HepG2 (cell line): ENCODE results near the gene SEZ6. TPM values are rescaled to one million over a fixed set of nuclear protein-coding genes. Genes with fewer than 3 reads are reported as not detected.

Source experiments
- ATAC-seq: fragments of 200-7000 bp; cut with Tn5 transposase; 3 replicates; pipeline ENCODE4 v1.9.1; 2020; ENCODE audit warnings: mild to moderate bottlenecking, moderate library complexity
- BruUV-seq: library from RNA; stranded (reverse); fragments of 400-500 nt; replicated peaks from 2 replicates; lab custom pipeline; 2021; lab: Mats Ljungman, UMichigan
- CTCF ChIA-PET: fragments of 300-600 bp; formaldehyde crosslinking; extraction: SDS; loops from one replicate; lab custom pipeline; 2021; ENCODE audit warnings: low total read pairs, inconsistent platforms, low intra/inter-chr PET ratio; lab: Yijun Ruan, JAX
- POLR2A ChIA-PET: fragments of 350-600 bp; sonication (Branson Sonifier 250); formaldehyde crosslinking; loops from one replicate; lab custom pipeline; 2020; ENCODE audit warnings: antibody characterized with exemption, inconsistent platforms; lab: Yijun Ruan, JAX
- DNase-seq: peaks from one replicate; pipeline ENCODE4 v3.0.0-alpha.2; 2015; ENCODE audit warnings: low spot score
- FAIRE-seq: peaks from 3 replicates; lab custom pipeline; 2011; peaks lifted over from hg19 to GRCh38; lab: Jason Lieb, UNC
- H2AFZ ChIP-seq: one replicate; pipeline ENCODE4 v1.6.1; 2011; ENCODE audit warnings: low read length, inconsistent platforms
- H3K27ac ChIP-seq: fragments of 300-600 bp; 3 replicates; pipeline ENCODE4 v1.8.0; 2011; ENCODE audit warnings: mixed run types, mild to moderate bottlenecking, mixed read lengths, low read length, inconsistent platforms; ENCODE audit not compliant: insufficient read depth; ENCODE audit errors: extremely low read length
- H3K27me3 ChIP-seq, 2 experiments: fragments of 200-600 bp in 1 of 2; 2 replicates in 1 of 2; 3 replicates in 1 of 2; pipeline versions ENCODE4 v1.6.0 to v1.8.0; 2011; ENCODE audit warnings: low read length in 2 of 2, mild to moderate bottlenecking in 2 of 2, moderate library complexity in 2 of 2, inconsistent platforms in 1 of 2; ENCODE audit not compliant: insufficient read depth in 2 of 2, control insufficient read depth in 1 of 2
- H3K36me3 ChIP-seq, 2 experiments: fragments of 200-600 bp in 1 of 2; replicated peaks in 1 of 2; 2 replicates in 1 of 2; 3 replicates in 1 of 2; pipeline versions ENCODE4 v1.5.1 to v1.8.0; 2011; ENCODE audit warnings: low read length in 2 of 2, inconsistent platforms in 1 of 2; ENCODE audit not compliant: insufficient read depth in 2 of 2, control insufficient read depth in 1 of 2
- H3K4me1 ChIP-seq: 2 replicates; pipeline ENCODE4 v1.5.1; 2012; ENCODE audit warnings: low read length, inconsistent platforms; ENCODE audit not compliant: insufficient read depth
- H3K4me2 ChIP-seq: 2 replicates; pipeline ENCODE4 v1.6.0; 2011; ENCODE audit warnings: low read depth, low read length, inconsistent platforms
- H3K4me3 ChIP-seq, 3 experiments: fragments of 200-600 bp in 1 of 3; sonication (generic), shearing (Covaris generic) in 1 of 3; replicated peaks in 1 of 3; 2 replicates each; pipeline ENCODE4 v1.5.1; 2011 to 2016; ENCODE audit warnings: low read length in 3 of 3, inconsistent platforms in 2 of 3, low read depth in 2 of 3, mild to moderate bottlenecking in 2 of 3, control low read depth in 1 of 3, mixed read lengths in 1 of 3; ENCODE audit not compliant: insufficient read depth in 1 of 3
- H3K79me2 ChIP-seq: one replicate; pipeline ENCODE4 v1.6.1; 2011; ENCODE audit warnings: low read length, inconsistent platforms; ENCODE audit not compliant: insufficient read depth
- H3K9ac ChIP-seq: 2 replicates; pipeline ENCODE4 v1.6.0; 2011; ENCODE audit warnings: mild to moderate bottlenecking, low read depth, low read length, inconsistent platforms; ENCODE audit not compliant: insufficient read depth
- H3K9me3 ChIP-seq: 2 replicates; pipeline ENCODE4 v1.5.1; 2012; ENCODE audit warnings: mild to moderate bottlenecking, low read length
- H4K20me1 ChIP-seq: 2 replicates; pipeline ENCODE4 v1.6.0; 2011; ENCODE audit warnings: inconsistent platforms, mild to moderate bottlenecking, low read length, moderate library complexity; ENCODE audit not compliant: insufficient read depth
- CCAR2 ChIP-seq: fragments of 200-400 bp; formaldehyde crosslinking; optimal IDR thresholded peaks from 2 replicates; pipeline ENCODE3; 2018; ENCODE audit warnings: low read depth, mild to moderate bottlenecking, low read length, moderate library complexity
- MIER2 ChIP-seq: IDR thresholded peaks from 2 replicates; pipeline ENCODE4 v1.6.1; 2016; ENCODE audit warnings: missing biosample characterization, missing genetic modification reagents
- PLRG1 ChIP-seq: fragments of 450-650 bp; conservative IDR thresholded peaks from 2 replicates; pipeline ENCODE4 v1.6.1; 2016
- POLR2A ChIP-seq, 2 experiments: IDR thresholded peaks; 2 replicates each; pipeline ENCODE4 v1.6.1; 2011; ENCODE audit warnings: low read depth in 2 of 2, low read length in 2 of 2, mild to moderate bottlenecking in 1 of 2, moderate library complexity in 1 of 2; ENCODE audit not compliant: insufficient read depth in 1 of 2
- ZNF432 ChIP-seq: sonication (generic); formaldehyde crosslinking; IDR thresholded peaks from 2 replicates; pipeline ENCODE4 v1.5.0; 2020; ENCODE audit warnings: missing genetic modification reagents, mild to moderate bottlenecking, borderline replicate concordance
- WGBS: methylation state at CpG from one replicate; pipeline ENCODE4 v1.1.6; 2017; ENCODE audit warnings: low lambda C conversion rate; 5-methylcytosine and 5-hydroxymethylcytosine counted together
- in situ Hi-C: cut with HindIII; loops from 2 replicates; pipeline ENCODE4 v1.10.0; 2017; ENCODE audit warnings: low pct_unique_long_range_greater_than_20kb; ENCODE audit not compliant: extremely low pct_ligation_motif_present
- intact Hi-C: fragments of 100-400 bp; cut with micrococcal nuclease; formaldehyde crosslinking; loops from one replicate; pipeline ENCODE4 v1.10.0; 2022; ENCODE audit not compliant: unreplicated experiment
- polyA plus RNA-seq, 8 experiments: library from polyadenylated mRNA; depleted of rRNA in 3 of 8; stranded (reverse) in 7 of 8; unstranded in 1 of 8; fragments of >200 nt; fragmentation: Illumina TruSeq in 4 of 8; extraction: Trizol in 4 of 8; gene quantifications; 2 replicates each; pipeline versions ENCODE4 v1.2.1 to v1.2.3, GENCODE V29; 2011 to 2016; ENCODE audit warnings: low read depth in 4 of 8, missing spikeins in 1 of 8, mixed read lengths in 1 of 8; ENCODE audit not compliant: insufficient read depth in 1 of 8
- total RNA-seq, 5 experiments: library from RNA; depleted of rRNA; stranded (reverse); fragments of >200 nt; fragmentation: Illumina TruSeq; extraction: Trizol; gene quantifications; 2 replicates each; pipeline ENCODE4 v1.2.3, GENCODE V29; 2016; ENCODE audit warnings: low read depth in 1 of 5
- TF ChIP-seq, protein P1 (sequence below): sonication (generic); formaldehyde crosslinking; IDR thresholded peaks from 2 replicates; pipeline ENCODE4 v1.4.0; 2020; ENCODE audit warnings: missing genetic modification reagents
- TF ChIP-seq, protein P2 (sequence below): sonication (generic); formaldehyde crosslinking; IDR thresholded peaks from 2 replicates; pipeline ENCODE4 v1.8.0; 2022; ENCODE audit warnings: mild to moderate bottlenecking, missing genetic modification reagents, moderate library complexity

Gene SEZ6
- total and polyA plus RNA-seq, 2 of the 13 experiments (the other 11 are each of a cell fraction or from before 2014, with no cell fraction given) = not detected

DNA sequence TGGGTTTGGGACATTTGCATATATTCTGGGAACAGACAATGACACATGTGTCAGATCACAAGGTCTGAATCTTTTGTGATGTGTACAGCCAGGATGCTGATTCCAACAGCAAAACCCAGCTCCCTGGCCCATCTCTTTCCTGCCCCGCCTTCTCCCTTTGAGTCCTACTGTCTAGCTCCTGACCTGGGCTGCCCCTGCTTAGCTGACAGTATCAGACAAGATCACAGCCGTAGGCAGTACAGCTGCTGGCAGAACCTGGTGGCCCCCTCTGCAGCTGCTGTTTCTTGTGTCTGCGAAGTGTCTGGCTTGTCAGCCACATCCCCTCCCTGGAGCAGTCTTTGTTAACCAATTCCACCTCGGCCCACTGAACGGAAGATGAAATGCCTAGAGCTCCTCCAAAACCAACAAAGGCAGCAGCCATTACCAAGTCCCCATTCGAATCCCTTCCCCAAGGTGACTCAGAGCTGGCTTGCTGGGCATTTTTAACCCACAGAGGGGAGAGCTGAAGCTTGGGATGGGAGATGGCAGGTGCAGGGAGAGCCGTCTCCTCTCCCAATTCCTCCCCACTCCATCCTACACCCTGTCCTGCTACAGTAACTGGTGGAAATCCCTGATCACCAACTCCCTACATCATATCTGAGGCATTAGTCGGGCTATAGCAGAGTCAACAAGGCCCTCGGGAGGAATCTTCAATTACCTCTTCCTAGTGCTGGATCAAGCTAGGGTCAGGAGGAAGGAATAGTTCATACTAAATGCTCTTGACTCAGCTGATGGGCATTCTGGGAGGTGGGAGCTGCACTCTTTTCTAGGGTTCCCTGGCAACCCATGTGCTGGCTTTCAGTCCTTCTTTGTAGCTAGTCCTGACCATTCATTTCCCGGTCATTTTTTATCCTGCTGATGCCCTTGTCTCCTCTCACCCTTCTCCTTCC is 42.9 kb upstream of the SEZ6 start:
- FAIRE-seq = no peak
- TF ChIP-seq ZNF432 (CRISPR knock-in tag) (no peak), CCAR2 (no peak), PLRG1 (no peak), MIER2 (no peak), POLR2A (IDR thresholded peaks at IDR 0.05; ENCODE audit: insufficient read depth in 1 of 2, low read depth in 2 of 2, low read length in 2 of 2) (0 out of 4 replicates have a peak, but pooled peaks of 1 of the 2 experiments have one; percentile 6)
- TF ChIP-seq, protein P1, sequence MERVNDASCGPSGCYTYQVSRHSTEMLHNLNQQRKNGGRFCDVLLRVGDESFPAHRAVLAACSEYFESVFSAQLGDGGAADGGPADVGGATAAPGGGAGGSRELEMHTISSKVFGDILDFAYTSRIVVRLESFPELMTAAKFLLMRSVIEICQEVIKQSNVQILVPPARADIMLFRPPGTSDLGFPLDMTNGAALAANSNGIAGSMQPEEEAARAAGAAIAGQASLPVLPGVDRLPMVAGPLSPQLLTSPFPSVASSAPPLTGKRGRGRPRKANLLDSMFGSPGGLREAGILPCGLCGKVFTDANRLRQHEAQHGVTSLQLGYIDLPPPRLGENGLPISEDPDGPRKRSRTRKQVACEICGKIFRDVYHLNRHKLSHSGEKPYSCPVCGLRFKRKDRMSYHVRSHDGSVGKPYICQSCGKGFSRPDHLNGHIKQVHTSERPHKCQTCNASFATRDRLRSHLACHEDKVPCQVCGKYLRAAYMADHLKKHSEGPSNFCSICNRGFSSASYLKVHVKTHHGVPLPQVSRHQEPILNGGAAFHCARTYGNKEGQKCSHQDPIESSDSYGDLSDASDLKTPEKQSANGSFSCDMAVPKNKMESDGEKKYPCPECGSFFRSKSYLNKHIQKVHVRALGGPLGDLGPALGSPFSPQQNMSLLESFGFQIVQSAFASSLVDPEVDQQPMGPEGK (CRISPR knock-in tag) = no peak
- TF ChIP-seq, protein P2, sequence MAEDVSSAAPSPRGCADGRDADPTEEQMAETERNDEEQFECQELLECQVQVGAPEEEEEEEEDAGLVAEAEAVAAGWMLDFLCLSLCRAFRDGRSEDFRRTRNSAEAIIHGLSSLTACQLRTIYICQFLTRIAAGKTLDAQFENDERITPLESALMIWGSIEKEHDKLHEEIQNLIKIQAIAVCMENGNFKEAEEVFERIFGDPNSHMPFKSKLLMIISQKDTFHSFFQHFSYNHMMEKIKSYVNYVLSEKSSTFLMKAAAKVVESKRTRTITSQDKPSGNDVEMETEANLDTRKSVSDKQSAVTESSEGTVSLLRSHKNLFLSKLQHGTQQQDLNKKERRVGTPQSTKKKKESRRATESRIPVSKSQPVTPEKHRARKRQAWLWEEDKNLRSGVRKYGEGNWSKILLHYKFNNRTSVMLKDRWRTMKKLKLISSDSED (CRISPR knock-in tag) = no peak

More for the DNA sequence above, 42.9 kb upstream of the SEZ6 start:
- Histone ChIP-seq H3K27me3 (no peaks in the 10 kb centered on the region), H4K20me1 (peaks cover 4% of the 10 kb centered on the region; the same call in 1 of the 2 replicates), H3K9ac (no peak overlapping the region), H3K9me3 (no peaks in the 10 kb centered on the region), H3K4me3 (no peak overlapping the region), H3K36me3 (peaks cover 16 to 58% of the 10 kb centered on the region in 2 experiments), H3K4me2 (no peak overlapping the region), H3K4me1 (peaks cover 42% of the 10 kb centered on the region), H2AFZ (no peak overlapping the region), H3K79me2 (peaks cover 37% of the 10 kb centered on the region), H3K27ac (no peak overlapping the region)
- no TSS peak for BruUV-seq
- DNase-seq (no peak), ATAC-seq (no peak)
- POLR2A ChIA-PET = no interaction called here
- WGBS = 96% methylated on average over 10 of the region's 10 CpGs
- CTCF ChIA-PET = no interaction called here
- in situ Hi-C loops = no loop called here
- intact Hi-C loops = no loop called here
